Caco-2 (cell line): ENCODE data around the gene MACROD2. TPM values are rescaled to one million over a fixed set of nuclear protein-coding genes. Genes with fewer than 3 reads are reported as not detected.

Experiments used
- BruUV-seq: library from RNA; stranded (reverse); fragments of 400-500 nt; replicated peaks from 2 replicates; lab custom pipeline; 2021; lab: Mats Ljungman, UMichigan
- CTCF ChIA-PET: fragments of 300-600 bp; sonication (Branson Sonifier 250); formaldehyde crosslinking; loops from one replicate; lab custom pipeline; 2022; ENCODE audit warnings: antibody characterized with exemption; lab: Charles Lee
- POLR2A ChIA-PET: fragments of 300-600 bp; sonication (Branson Sonifier 250); formaldehyde crosslinking; loops from one replicate; lab custom pipeline; 2022; ENCODE audit warnings: antibody characterized with exemption; lab: Charles Lee
- DNase-seq, 2 experiments: peaks; one replicate each; pipeline versions ENCODE4 v3.0.0 to v3.0.0-alpha.2; 2020 to 2022
- H3K27me3 ChIP-seq: replicated peaks from 2 replicates; pipeline ENCODE4 v1.6.0; 2011; ENCODE audit warnings: low read length; ENCODE audit not compliant: control insufficient read depth, insufficient read depth
- H3K36me3 ChIP-seq: 2 replicates; pipeline ENCODE4 v1.5.1; 2011; ENCODE audit warnings: low read length; ENCODE audit not compliant: control insufficient read depth, insufficient read depth
- H3K4me1 ChIP-seq: fragments of 250-450 bp; sonication (Bioruptor Pico); 2 replicates; pipeline ENCODE4 v1.5.1; 2020; ENCODE audit warnings: mild to moderate bottlenecking
- H3K4me3 ChIP-seq: 2 replicates; pipeline ENCODE4 v1.5.1; 2011; ENCODE audit warnings: low read depth, mild to moderate bottlenecking, control low read depth, low read length
- H3K9me3 ChIP-seq: fragments of 250-450 bp; sonication (Bioruptor Pico); 2 replicates; pipeline ENCODE4 v1.5.1; 2020; ENCODE audit warnings: mild to moderate bottlenecking, moderate library complexity
- H3K27ac Mint-ChIP-seq: one replicate; pipeline ENCODE4 v1.8.0; 2022; ENCODE audit warnings: mixed read lengths; ENCODE audit not compliant: unreplicated experiment
- H3K27me3 Mint-ChIP-seq: one replicate; pipeline ENCODE4 v1.8.0; 2022; ENCODE audit warnings: mixed read lengths; ENCODE audit not compliant: insufficient read depth, unreplicated experiment
- H3K36me3 Mint-ChIP-seq: one replicate; pipeline ENCODE4 v1.8.0; 2022; ENCODE audit warnings: mild to moderate bottlenecking, mixed read lengths; ENCODE audit not compliant: insufficient read depth, unreplicated experiment
- H3K4me1 Mint-ChIP-seq: one replicate; pipeline ENCODE4 v1.8.0; 2022; ENCODE audit warnings: low read depth, mixed read lengths; ENCODE audit not compliant: unreplicated experiment
- H3K4me3 Mint-ChIP-seq: one replicate; pipeline ENCODE4 v1.8.0; 2022; ENCODE audit warnings: mild to moderate bottlenecking, moderate library complexity, mixed read lengths; ENCODE audit not compliant: unreplicated experiment
- H3K9me3 Mint-ChIP-seq: one replicate; pipeline ENCODE4 v1.8.0; 2022; ENCODE audit warnings: mixed read lengths; ENCODE audit not compliant: unreplicated experiment
- intact Hi-C: fragments of 100-400 bp; cut with micrococcal nuclease; formaldehyde crosslinking; loops from one replicate; pipeline ENCODE4 v1.10.0; 2022; ENCODE audit not compliant: unreplicated experiment
- total RNA-seq: library from RNA; stranded (reverse); gene quantifications from 2 replicates; pipeline ENCODE4 v1.2.3, GENCODE V29; 2022
- TF ChIP-seq, protein P1 (sequence below), 2 experiments: fragments of 200-600 bp in 1 of 2; IDR thresholded peaks; 1 replicate in 1 of 2; 2 replicates in 1 of 2; pipeline versions ENCODE4 v1.5.1 to v1.8.0; 2011 to 2022; ENCODE audit warnings: antibody characterized with exemption in 1 of 2, control low read depth in 1 of 2, inconsistent platforms in 1 of 2, low read depth in 1 of 2, low read length in 1 of 2, mild to moderate bottlenecking in 1 of 2, moderate library complexity in 1 of 2; ENCODE audit not compliant: insufficient read depth in 1 of 2, severe bottlenecking in 1 of 2, unreplicated experiment in 1 of 2

The MACROD2 gene
- total RNA-seq, 1 experiment from 2014 or later = 6.4 TPM

DNA sequence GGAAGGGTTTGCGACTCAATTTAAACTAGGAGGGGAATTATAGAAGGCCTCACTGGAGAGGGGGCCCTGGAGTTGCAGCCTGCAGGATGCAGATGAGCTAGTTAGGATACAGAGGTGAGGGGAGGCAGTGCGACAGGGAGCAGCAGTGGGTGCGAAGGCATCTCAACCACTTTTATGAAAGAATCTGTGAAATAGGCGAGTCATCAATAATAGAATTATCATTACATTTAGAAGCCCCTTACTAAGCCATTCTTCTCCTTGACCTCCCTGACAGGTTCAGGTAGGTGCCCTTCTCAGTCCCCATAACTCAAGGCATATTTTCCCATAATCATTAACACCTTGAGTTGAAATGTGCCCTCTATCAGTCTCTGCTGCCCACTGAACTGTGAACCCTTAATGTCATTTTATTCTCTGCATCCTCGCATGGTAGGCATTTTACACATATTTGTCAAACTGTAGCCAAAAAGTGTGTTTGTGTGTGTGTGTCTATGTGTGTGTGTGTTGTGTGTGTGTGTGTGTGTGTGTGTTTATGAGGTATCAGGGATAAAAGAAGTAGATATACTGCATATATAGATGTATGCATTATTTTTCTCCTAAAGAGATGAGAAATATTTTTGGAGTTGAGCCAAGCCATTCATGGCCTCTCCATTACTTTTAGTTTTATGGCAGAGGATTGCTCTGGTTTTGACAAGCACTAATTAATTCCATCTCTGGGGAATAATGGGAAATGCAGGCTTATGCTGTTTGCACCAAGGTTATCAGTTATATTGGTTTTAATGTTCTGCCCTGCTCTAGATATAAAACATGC is 1679.1 kb downstream of the MACROD2 start:
- H3K36me3 ChIP-seq = no peaks in the 10 kb centered on the region; the same call in 1 of the 2 replicates
- Mint-ChIP-seq H3K27me3 (no peaks in the 10 kb centered on the region), H3K36me3 (no peaks in the 10 kb centered on the region), H3K9me3 (peaks cover 10% of the 10 kb centered on the region), H3K4me1 (peaks cover 16% of the 10 kb centered on the region), H3K4me3 (no peak overlapping the region), H3K27ac (no peak overlapping the region)
- CTCF ChIA-PET = no interaction called here
- H3K27me3 ChIP-seq = no peaks in the 10 kb centered on the region
- H3K9me3 ChIP-seq = no peaks in the 10 kb centered on the region
- no peak for DNase-seq
- no peaks in the 10 kb centered on the region for H3K4me1 ChIP-seq
- no TSS peak for BruUV-seq
- intact Hi-C loops = no loop called here
- TF ChIP-seq, protein P1, sequence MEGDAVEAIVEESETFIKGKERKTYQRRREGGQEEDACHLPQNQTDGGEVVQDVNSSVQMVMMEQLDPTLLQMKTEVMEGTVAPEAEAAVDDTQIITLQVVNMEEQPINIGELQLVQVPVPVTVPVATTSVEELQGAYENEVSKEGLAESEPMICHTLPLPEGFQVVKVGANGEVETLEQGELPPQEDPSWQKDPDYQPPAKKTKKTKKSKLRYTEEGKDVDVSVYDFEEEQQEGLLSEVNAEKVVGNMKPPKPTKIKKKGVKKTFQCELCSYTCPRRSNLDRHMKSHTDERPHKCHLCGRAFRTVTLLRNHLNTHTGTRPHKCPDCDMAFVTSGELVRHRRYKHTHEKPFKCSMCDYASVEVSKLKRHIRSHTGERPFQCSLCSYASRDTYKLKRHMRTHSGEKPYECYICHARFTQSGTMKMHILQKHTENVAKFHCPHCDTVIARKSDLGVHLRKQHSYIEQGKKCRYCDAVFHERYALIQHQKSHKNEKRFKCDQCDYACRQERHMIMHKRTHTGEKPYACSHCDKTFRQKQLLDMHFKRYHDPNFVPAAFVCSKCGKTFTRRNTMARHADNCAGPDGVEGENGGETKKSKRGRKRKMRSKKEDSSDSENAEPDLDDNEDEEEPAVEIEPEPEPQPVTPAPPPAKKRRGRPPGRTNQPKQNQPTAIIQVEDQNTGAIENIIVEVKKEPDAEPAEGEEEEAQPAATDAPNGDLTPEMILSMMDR (IDR thresholded peaks at IDR 0.05; ENCODE audit: insufficient read depth in 1 of 2, low read depth in 1 of 2, low read length in 1 of 2, severe bottlenecking in 1 of 2, unreplicated experiment in 1 of 2) = no peak
- H3K4me3 ChIP-seq = no peak overlapping the region
- POLR2A ChIA-PET = no interaction called here

DNA sequence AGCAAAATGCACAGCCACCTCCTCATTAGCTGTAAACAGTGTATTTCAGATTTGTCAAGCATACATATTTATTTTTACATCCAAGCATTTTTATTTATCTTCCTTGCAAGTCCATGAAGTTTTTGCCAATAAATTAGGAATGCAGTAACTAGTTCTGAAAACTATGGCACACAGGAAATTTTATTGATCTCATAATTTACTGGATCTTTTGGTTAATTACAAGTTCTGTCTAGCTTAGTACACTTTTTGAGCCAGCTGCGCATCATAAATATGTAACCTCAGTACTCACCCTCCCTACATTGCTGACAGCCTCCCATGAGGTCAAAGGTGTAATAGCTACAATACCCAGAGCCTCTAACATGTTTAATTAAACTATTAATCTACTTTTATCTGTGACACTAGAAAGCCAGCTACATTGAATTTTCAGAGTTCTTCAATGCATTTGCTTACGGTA is 1679.8 kb downstream of the MACROD2 start:
- Histone ChIP-seq H3K9me3 (no peaks in the 10 kb centered on the region), H3K4me1 (no peaks in the 10 kb centered on the region), H3K27me3 (no peaks in the 10 kb centered on the region), H3K36me3 (no peaks in the 10 kb centered on the region; the same call in 1 of the 2 replicates), H3K4me3 (no peak overlapping the region)
- H3K4me1 Mint-ChIP-seq = peaks cover 16% of the 10 kb centered on the region
- no peak overlapping the region for H3K4me3 Mint-ChIP-seq
- H3K27ac Mint-ChIP-seq = no peak overlapping the region
- BruUV-seq = no TSS peak
- H3K9me3 Mint-ChIP-seq = peaks cover 10% of the 10 kb centered on the region
- H3K27me3 Mint-ChIP-seq = no peaks in the 10 kb centered on the region
- TF ChIP-seq, protein P1 (IDR thresholded peaks at IDR 0.05; ENCODE audit: insufficient read depth in 1 of 2, low read depth in 1 of 2, low read length in 1 of 2, severe bottlenecking in 1 of 2, unreplicated experiment in 1 of 2) = no peak
- intact Hi-C loops = no loop called here
- no peaks in the 10 kb centered on the region for H3K36me3 Mint-ChIP-seq
- no peak for DNase-seq
- ChIA-PET POLR2A (no interaction called here), CTCF (no interaction called here)

DNA sequence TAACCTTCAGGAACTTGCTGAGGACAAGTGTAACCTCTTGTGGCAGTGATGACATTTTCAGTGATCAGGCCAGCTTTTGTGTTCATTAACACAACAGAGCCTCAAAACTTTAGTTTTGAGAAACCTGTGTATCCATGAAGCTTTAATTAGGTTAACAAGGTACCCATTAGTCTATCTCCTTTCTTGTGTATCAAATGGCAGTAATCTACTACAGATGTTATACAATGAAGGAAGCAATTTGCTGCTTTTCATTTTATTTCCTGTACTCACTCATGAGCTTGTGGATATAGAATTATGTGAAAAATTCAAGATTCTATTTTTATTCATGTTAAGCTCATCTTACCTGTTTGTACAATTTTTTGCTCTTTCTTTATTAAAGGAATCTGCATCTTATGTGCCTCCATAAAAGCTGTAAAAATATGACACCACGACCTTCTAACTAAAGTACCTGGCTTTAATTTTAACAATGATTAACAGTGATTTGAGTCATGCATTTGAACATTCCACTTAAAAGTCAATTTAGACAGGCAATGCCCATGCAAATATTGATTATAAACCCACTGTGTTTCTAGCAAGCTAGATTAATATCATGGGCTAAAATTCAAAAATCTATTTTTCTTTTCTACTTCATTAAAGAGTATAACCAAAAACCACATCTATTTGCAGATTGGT is 1680.6 kb downstream of the MACROD2 start:
- no TSS peak for BruUV-seq
- H3K27me3 Mint-ChIP-seq = no peaks in the 10 kb centered on the region
- DNase-seq = no peak
- no peak overlapping the region for H3K4me3 Mint-ChIP-seq
- TF ChIP-seq, protein P1 (IDR thresholded peaks at IDR 0.05; ENCODE audit: insufficient read depth in 1 of 2, low read depth in 1 of 2, low read length in 1 of 2, severe bottlenecking in 1 of 2, unreplicated experiment in 1 of 2) = no peak
- POLR2A ChIA-PET = no interaction called here
- no peaks in the 10 kb centered on the region for H3K9me3 ChIP-seq
- H3K36me3 ChIP-seq = no peaks in the 10 kb centered on the region; the same call in 1 of the 2 replicates
- H3K9me3 Mint-ChIP-seq = peaks cover 6% of the 10 kb centered on the region
- H3K4me1 Mint-ChIP-seq = peaks cover 16% of the 10 kb centered on the region
- H3K27ac Mint-ChIP-seq = no peak overlapping the region
- CTCF ChIA-PET = no interaction called here
- intact Hi-C loops = no loop called here
- no peaks in the 10 kb centered on the region for H3K36me3 Mint-ChIP-seq
- H3K27me3 ChIP-seq = no peaks in the 10 kb centered on the region
- no peak overlapping the region for H3K4me3 ChIP-seq
- H3K4me1 ChIP-seq = no peaks in the 10 kb centered on the region
